B cell (primary cell): ENCODE measurements around the gene KPRP. TPM values are rescaled to one million over a fixed set of nuclear protein-coding genes. Genes with fewer than 3 reads are reported as not detected.

Source experiments
- ATAC-seq: fragments of 200-7000 bp; cut with Tn5 transposase; one replicate; pipeline ENCODE4 v1.10.0; 2021; ENCODE audit warnings: low read depth, mild to moderate bottlenecking, moderate number of reproducible peaks, moderate library complexity
- CTCF ChIA-PET: fragments of 350-600 bp; sonication (Branson Sonifier 250); formaldehyde crosslinking; loops from one replicate; lab custom pipeline; 2021; ENCODE audit warnings: antibody characterized with exemption, inconsistent platforms; lab: Charles Lee
- POLR2A ChIA-PET: fragments of 350-600 bp; sonication (Branson Sonifier 250); formaldehyde crosslinking; loops from one replicate; lab custom pipeline; 2021; ENCODE audit warnings: antibody characterized with exemption; lab: Charles Lee
- DNase-seq: peaks from one replicate; pipeline ENCODE4 v3.0.0; 2013
- H2AFZ ChIP-seq: 2 replicates; pipeline ENCODE4 v1.6.1; 2012; ENCODE audit warnings: mild to moderate bottlenecking, low read depth, low read length; ENCODE audit not compliant: insufficient read depth, poor library complexity, severe bottlenecking
- H3K27ac ChIP-seq, 2 donors: 1 replicate in 1 of 2; 2 replicates in 1 of 2; pipeline ENCODE4 v1.5.1; 2012 to 2013; ENCODE audit warnings: low read length in 2 of 2, mild to moderate bottlenecking in 2 of 2, moderate library complexity in 1 of 2
- H3K27me3 ChIP-seq, 4 experiments: fragments of 200-600 bp in 1 of 4; sonication (generic) in 1 of 4; replicated peaks in 1 of 4; 1 replicate in 2 of 4; 2 replicates in 2 of 4; pipeline versions ENCODE4 v1.6.1 to v1.7.0; 2013 to 2016; ENCODE audit warnings: low read length in 3 of 4, mild to moderate bottlenecking in 2 of 4, mixed read lengths in 1 of 4, moderate library complexity in 1 of 4; ENCODE audit not compliant: insufficient read depth in 4 of 4, control insufficient read depth in 3 of 4; ENCODE audit errors: control extremely low read depth in 1 of 4
- H3K36me3 ChIP-seq, 2 experiments: replicated peaks in 1 of 2; 1 replicate in 1 of 2; 2 replicates in 1 of 2; pipeline versions ENCODE4 v1.6.1 to v1.7.1; 2013; ENCODE audit warnings: low read length in 1 of 2; ENCODE audit not compliant: insufficient read depth in 2 of 2, control insufficient read depth in 1 of 2; ENCODE audit errors: control extremely low read depth in 1 of 2, extremely low read depth in 1 of 2
- H3K4me1 ChIP-seq, 2 donors: fragments of 200-600 bp in 1 of 2; sonication (generic) in 1 of 2; 1 replicate in 1 of 2; 2 replicates in 1 of 2; pipeline versions ENCODE4 v1.5.1 to v1.6.1; 2013 to 2017; ENCODE audit warnings: low read length in 2 of 2; ENCODE audit not compliant: control insufficient read depth in 2 of 2, insufficient read depth in 2 of 2
- H3K4me2 ChIP-seq: replicated peaks from 2 replicates; pipeline ENCODE3; 2012; ENCODE audit warnings: mild to moderate bottlenecking, low read depth, low read length; ENCODE audit not compliant: poor library complexity, severe bottlenecking
- H3K4me3 ChIP-seq, 5 experiments: fragments of 200-600 bp in 1 of 5; sonication (generic) in 1 of 5; 1 replicate in 3 of 5; 2 replicates in 2 of 5; pipeline versions ENCODE4 v1.5.1 to v1.7.0; 2011 to 2016; ENCODE audit warnings: low read length in 4 of 5, mild to moderate bottlenecking in 4 of 5, low read depth in 2 of 5, control low read depth in 1 of 5, moderate library complexity in 1 of 5; ENCODE audit not compliant: insufficient read depth in 1 of 5; ENCODE audit errors: control extremely low read depth in 1 of 5, extremely low read depth in 1 of 5
- H3K79me2 ChIP-seq: fragments of 200-600 bp; sonication (generic); one replicate; pipeline ENCODE4 v1.6.0; 2016; ENCODE audit warnings: low read length; ENCODE audit not compliant: control insufficient read depth, insufficient read depth
- H3K9ac ChIP-seq: fragments of 200-600 bp; sonication (generic); 2 replicates; pipeline ENCODE4 v1.6.1; 2017; ENCODE audit warnings: mild to moderate bottlenecking, low read length, moderate library complexity
- H3K9me3 ChIP-seq, 3 donors: one replicate each; pipeline versions ENCODE4 v1.6.1 to v1.7.1; 2013; ENCODE audit warnings: low read length in 2 of 3; ENCODE audit not compliant: control insufficient read depth in 2 of 3, insufficient read depth in 1 of 3; ENCODE audit errors: control extremely low read depth in 1 of 3
- H4K20me1 ChIP-seq: 2 replicates; pipeline ENCODE4 v1.6.0; 2012; ENCODE audit warnings: mild to moderate bottlenecking, low read length; ENCODE audit not compliant: insufficient read depth, control insufficient read depth, poor library complexity, severe bottlenecking
- H3K27ac Mint-ChIP-seq: one replicate; pipeline ENCODE4 v1.8.0; 2021; ENCODE audit warnings: mixed read lengths
- H3K27me3 Mint-ChIP-seq: one replicate; pipeline ENCODE4 v1.8.0; 2021; ENCODE audit warnings: mixed read lengths
- H3K4me1 Mint-ChIP-seq: one replicate; pipeline ENCODE4 v1.8.0; 2021; ENCODE audit warnings: mixed read lengths
- H3K4me3 Mint-ChIP-seq: one replicate; pipeline ENCODE4 v1.8.0; 2021; ENCODE audit warnings: mixed read lengths
- H3K9me3 Mint-ChIP-seq: one replicate; pipeline ENCODE4 v1.8.0; 2022; ENCODE audit warnings: mixed read lengths; ENCODE audit not compliant: insufficient read depth
- EZH2 ChIP-seq: IDR thresholded peaks from 2 replicates; pipeline ENCODE4 v1.6.1; 2012; ENCODE audit warnings: borderline replicate concordance, low read depth, mild to moderate bottlenecking, moderate library complexity, low read length; ENCODE audit not compliant: insufficient read depth, poor library complexity, severe bottlenecking
- WGBS: methylation state at CpG from one replicate; pipeline ENCODE4 v1.1.5; 2013; ENCODE audit warnings: missing lambda C conversion rate; ENCODE audit not compliant: insufficient coverage; 5-methylcytosine and 5-hydroxymethylcytosine counted together
- intact Hi-C: fragments of 100-400 bp; cut with micrococcal nuclease; formaldehyde crosslinking; loops from one replicate; pipeline ENCODE4 v1.10.0; 2022
- polyA plus RNA-seq: library from polyadenylated mRNA; depleted of rRNA; stranded (reverse); fragments of >200 nt; gene quantifications from 2 replicates; pipeline ENCODE4 v1.2.3, GENCODE V29; 2012
- total RNA-seq, 2 donors: library from RNA; stranded (reverse); fragments of 120-200 nt in 1 of 2; gene quantifications; 1 replicate in 1 of 2; 2 replicates in 1 of 2; pipeline versions ENCODE4 v1.2.3 to v1.2.4, GENCODE V29; 2013 to 2022
- TF ChIP-seq, protein P1 (sequence below): fragments of 200-600 bp; IDR thresholded peaks from one replicate; pipeline ENCODE4 v1.8.0; 2022; ENCODE audit warnings: antibody characterized with exemption, mild to moderate bottlenecking

The KPRP gene
- total and polyA plus RNA-seq, 2 donors (not counting 1 experiment from before 2014, with no cell fraction given), result not detected

DNA sequence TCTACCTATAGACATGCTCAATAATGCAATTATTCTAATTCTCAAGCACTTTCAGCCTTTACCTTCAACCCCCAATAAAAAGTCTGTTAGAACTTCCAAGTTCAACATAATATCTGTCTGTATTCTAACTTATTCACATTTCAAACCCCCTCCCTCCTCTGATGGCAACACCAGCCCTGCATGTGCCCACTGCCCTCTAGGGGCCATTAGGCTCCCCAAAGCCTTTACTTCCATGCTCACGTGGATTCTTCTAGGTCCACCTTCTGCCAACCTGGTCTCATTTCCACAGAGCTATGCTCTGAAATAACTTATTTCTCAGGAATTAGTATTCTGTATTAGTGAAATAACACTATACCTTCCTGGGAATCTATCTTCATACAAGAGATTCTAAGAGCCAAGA lies 22.2 kb upstream of the KPRP start:
- no CpG with 5 or more reads among the region's 1 CpG for WGBS
- Mint-ChIP-seq H3K9me3 (no peaks in the 10 kb centered on the region), H3K4me3 (no peak overlapping the region), H3K27me3 (peaks cover 28% of the 10 kb centered on the region), H3K27ac (no peak overlapping the region), H3K4me1 (no peaks in the 10 kb centered on the region)
- Histone ChIP-seq H3K4me2 (no peak overlapping the region), H3K9ac (no peak overlapping the region), H3K27ac (no peak overlapping the region), H3K36me3 (no peaks in the 10 kb centered on the region), H3K4me1 (no peaks in the 10 kb centered on the region), H3K9me3 (no peaks in the 10 kb centered on the region), H3K4me3 (no peak overlapping the region), H3K27me3 (peaks cover 0 to 5% (median 2%) of the 10 kb centered on the region in 4 experiments), H2AFZ (no peak overlapping the region), H3K79me2 (no peaks in the 10 kb centered on the region), H4K20me1 (no peaks in the 10 kb centered on the region)
- no peak for DNase-seq
- ChIA-PET CTCF (interaction anchor here (0.6 kb wide), 1 partner anchor 872 kb away, joined by 3 read pairs; no protein-coding TSS in a partner anchor), POLR2A (no interaction called here)
- no peak for ATAC-seq
- intact Hi-C loops, result no loop called here
- no peak for TF ChIP-seq EZH2

DNA sequence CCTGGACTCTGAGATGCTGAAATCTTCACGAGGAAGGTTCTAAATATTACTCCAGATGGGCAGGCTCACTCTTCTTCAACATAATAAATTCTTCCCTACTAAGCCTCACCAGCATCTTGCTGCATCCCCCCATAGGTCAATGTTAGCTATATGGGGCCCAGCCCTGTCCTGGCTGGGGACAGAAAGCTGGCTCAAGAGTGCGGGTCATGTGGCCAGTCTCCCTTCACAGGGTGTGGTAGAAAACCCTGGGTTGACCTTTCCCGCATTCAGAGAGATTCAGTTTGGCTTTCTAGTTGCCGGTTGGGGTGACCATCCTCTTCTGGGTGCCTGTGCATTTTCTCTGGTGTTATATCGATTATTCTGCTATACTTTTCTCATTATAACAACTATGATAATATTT lies 19.8 kb upstream of the KPRP start:
- Histone ChIP-seq H3K9ac (no peak overlapping the region), H3K4me2 (no peak overlapping the region), H3K4me1 (no peaks in the 10 kb centered on the region), H3K9me3 (no peaks in the 10 kb centered on the region), H2AFZ (no peak overlapping the region), H4K20me1 (no peaks in the 10 kb centered on the region), H3K79me2 (no peaks in the 10 kb centered on the region), H3K4me3 (no peak overlapping the region), H3K36me3 (no peaks in the 10 kb centered on the region), H3K27me3 (peaks cover 0 to 9% (median 2%) of the 10 kb centered on the region in 4 experiments), H3K27ac (no peak overlapping the region)
- H3K27ac Mint-ChIP-seq, result no peak overlapping the region
- ATAC-seq (no peak), DNase-seq (no peak)
- CTCF ChIA-PET, result no interaction called here
- no peak for TF ChIP-seq EZH2
- TF ChIP-seq, protein P1, sequence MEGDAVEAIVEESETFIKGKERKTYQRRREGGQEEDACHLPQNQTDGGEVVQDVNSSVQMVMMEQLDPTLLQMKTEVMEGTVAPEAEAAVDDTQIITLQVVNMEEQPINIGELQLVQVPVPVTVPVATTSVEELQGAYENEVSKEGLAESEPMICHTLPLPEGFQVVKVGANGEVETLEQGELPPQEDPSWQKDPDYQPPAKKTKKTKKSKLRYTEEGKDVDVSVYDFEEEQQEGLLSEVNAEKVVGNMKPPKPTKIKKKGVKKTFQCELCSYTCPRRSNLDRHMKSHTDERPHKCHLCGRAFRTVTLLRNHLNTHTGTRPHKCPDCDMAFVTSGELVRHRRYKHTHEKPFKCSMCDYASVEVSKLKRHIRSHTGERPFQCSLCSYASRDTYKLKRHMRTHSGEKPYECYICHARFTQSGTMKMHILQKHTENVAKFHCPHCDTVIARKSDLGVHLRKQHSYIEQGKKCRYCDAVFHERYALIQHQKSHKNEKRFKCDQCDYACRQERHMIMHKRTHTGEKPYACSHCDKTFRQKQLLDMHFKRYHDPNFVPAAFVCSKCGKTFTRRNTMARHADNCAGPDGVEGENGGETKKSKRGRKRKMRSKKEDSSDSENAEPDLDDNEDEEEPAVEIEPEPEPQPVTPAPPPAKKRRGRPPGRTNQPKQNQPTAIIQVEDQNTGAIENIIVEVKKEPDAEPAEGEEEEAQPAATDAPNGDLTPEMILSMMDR, result no peak
- POLR2A ChIA-PET, result no interaction called here
- no peak overlapping the region for H3K4me3 Mint-ChIP-seq
- H3K27me3 Mint-ChIP-seq, result peaks cover 25% of the 10 kb centered on the region
- no peaks in the 10 kb centered on the region for H3K4me1 Mint-ChIP-seq
- 100% methylated on average over 3 of the region's 5 CpGs for WGBS
- H3K9me3 Mint-ChIP-seq, result no peaks in the 10 kb centered on the region
- intact Hi-C loops, result no loop called here
